HepG2 (cell line): Measurements from ENCODE around the gene DYNC1I2. TPM values are rescaled to one million over a fixed set of nuclear protein-coding genes. Genes with fewer than 3 reads are reported as not detected.
A peak's percentile ranks its signal among the peaks of the same experiment; 100 is the strongest.

Experiments
- ATAC-seq: fragments of 200-7000 bp; cut with Tn5 transposase; 3 replicates; pipeline ENCODE4 v1.9.1; 2020; ENCODE audit warnings: mild to moderate bottlenecking, moderate library complexity
- BruUV-seq: library from RNA; stranded (reverse); fragments of 400-500 nt; replicated peaks from 2 replicates; lab custom pipeline; 2021; lab: Mats Ljungman, UMichigan
- CTCF ChIA-PET: fragments of 300-600 bp; formaldehyde crosslinking; extraction: SDS; loops from one replicate; lab custom pipeline; 2021; ENCODE audit warnings: low total read pairs, inconsistent platforms, low intra/inter-chr PET ratio; lab: Yijun Ruan, JAX
- POLR2A ChIA-PET: fragments of 350-600 bp; sonication (Branson Sonifier 250); formaldehyde crosslinking; loops from one replicate; lab custom pipeline; 2020; ENCODE audit warnings: antibody characterized with exemption, inconsistent platforms; lab: Yijun Ruan, JAX
- DNase-seq: peaks from one replicate; pipeline ENCODE4 v3.0.0-alpha.2; 2015; ENCODE audit warnings: low spot score
- FAIRE-seq: peaks from 3 replicates; lab custom pipeline; 2011; peaks lifted over from hg19 to GRCh38; lab: Jason Lieb, UNC
- H2AFZ ChIP-seq: one replicate; pipeline ENCODE4 v1.6.1; 2011; ENCODE audit warnings: low read length, inconsistent platforms
- H3K27ac ChIP-seq: fragments of 300-600 bp; 3 replicates; pipeline ENCODE4 v1.8.0; 2011; ENCODE audit warnings: mixed run types, mild to moderate bottlenecking, mixed read lengths, low read length, inconsistent platforms; ENCODE audit not compliant: insufficient read depth; ENCODE audit errors: extremely low read length
- H3K27me3 ChIP-seq, 2 experiments: fragments of 200-600 bp in 1 of 2; 2 replicates in 1 of 2; 3 replicates in 1 of 2; pipeline versions ENCODE4 v1.6.0 to v1.8.0; 2011; ENCODE audit warnings: low read length in 2 of 2, mild to moderate bottlenecking in 2 of 2, moderate library complexity in 2 of 2, inconsistent platforms in 1 of 2; ENCODE audit not compliant: insufficient read depth in 2 of 2, control insufficient read depth in 1 of 2
- H3K36me3 ChIP-seq, 2 experiments: fragments of 200-600 bp in 1 of 2; replicated peaks in 1 of 2; 2 replicates in 1 of 2; 3 replicates in 1 of 2; pipeline versions ENCODE4 v1.5.1 to v1.8.0; 2011; ENCODE audit warnings: low read length in 2 of 2, inconsistent platforms in 1 of 2; ENCODE audit not compliant: insufficient read depth in 2 of 2, control insufficient read depth in 1 of 2
- H3K4me1 ChIP-seq: 2 replicates; pipeline ENCODE4 v1.5.1; 2012; ENCODE audit warnings: low read length, inconsistent platforms; ENCODE audit not compliant: insufficient read depth
- H3K4me2 ChIP-seq: 2 replicates; pipeline ENCODE4 v1.6.0; 2011; ENCODE audit warnings: low read depth, low read length, inconsistent platforms
- H3K4me3 ChIP-seq, 3 experiments: fragments of 200-600 bp in 1 of 3; sonication (generic), shearing (Covaris generic) in 1 of 3; replicated peaks in 1 of 3; 2 replicates each; pipeline ENCODE4 v1.5.1; 2011 to 2016; ENCODE audit warnings: low read length in 3 of 3, inconsistent platforms in 2 of 3, low read depth in 2 of 3, mild to moderate bottlenecking in 2 of 3, control low read depth in 1 of 3, mixed read lengths in 1 of 3; ENCODE audit not compliant: insufficient read depth in 1 of 3
- H3K79me2 ChIP-seq: one replicate; pipeline ENCODE4 v1.6.1; 2011; ENCODE audit warnings: low read length, inconsistent platforms; ENCODE audit not compliant: insufficient read depth
- H3K9ac ChIP-seq: 2 replicates; pipeline ENCODE4 v1.6.0; 2011; ENCODE audit warnings: mild to moderate bottlenecking, low read depth, low read length, inconsistent platforms; ENCODE audit not compliant: insufficient read depth
- H3K9me3 ChIP-seq: 2 replicates; pipeline ENCODE4 v1.5.1; 2012; ENCODE audit warnings: mild to moderate bottlenecking, low read length
- H4K20me1 ChIP-seq: 2 replicates; pipeline ENCODE4 v1.6.0; 2011; ENCODE audit warnings: inconsistent platforms, mild to moderate bottlenecking, low read length, moderate library complexity; ENCODE audit not compliant: insufficient read depth
- BCLAF1 ChIP-seq: fragments of 450-650 bp; IDR thresholded peaks from 2 replicates; pipeline ENCODE4 v1.6.1; 2017; ENCODE audit warnings: mild to moderate bottlenecking
- CCAR2 ChIP-seq: fragments of 200-400 bp; formaldehyde crosslinking; optimal IDR thresholded peaks from 2 replicates; pipeline ENCODE3; 2018; ENCODE audit warnings: low read depth, mild to moderate bottlenecking, low read length, moderate library complexity
- FOXP4 ChIP-seq: sonication (generic); formaldehyde crosslinking; IDR thresholded peaks from 2 replicates; pipeline ENCODE4 v1.4.0; 2020; ENCODE audit warnings: missing genetic modification reagents
- JUND ChIP-seq: sonication (generic); formaldehyde crosslinking; IDR thresholded peaks from 2 replicates; pipeline ENCODE4 v1.8.0; 2022; ENCODE audit warnings: mild to moderate bottlenecking, missing genetic modification reagents
- KLF6 ChIP-seq: IDR thresholded peaks from 2 replicates; pipeline ENCODE4 v1.8.0; 2016; ENCODE audit warnings: missing biosample characterization, missing genetic modification reagents
- PHF20 ChIP-seq: sonication (generic); formaldehyde crosslinking; IDR thresholded peaks from 2 replicates; pipeline ENCODE4 v1.5.0; 2020; ENCODE audit warnings: mild to moderate bottlenecking, missing genetic modification reagents
- SIN3A ChIP-seq: IDR thresholded peaks from 2 replicates; pipeline ENCODE4 v1.6.1; 2011; ENCODE audit warnings: low read depth, mild to moderate bottlenecking, control low read depth, low read length, borderline replicate concordance
- ZHX1 ChIP-seq: sonication (generic); formaldehyde crosslinking; IDR thresholded peaks from 2 replicates; pipeline ENCODE4 v1.8.1; 2022; ENCODE audit warnings: low read depth, mild to moderate bottlenecking, missing genetic modification reagents
- ZNF251 ChIP-seq: sonication (generic); formaldehyde crosslinking; IDR thresholded peaks from 2 replicates; pipeline ENCODE4 v1.9.0; 2021; ENCODE audit warnings: mild to moderate bottlenecking, missing genetic modification reagents
- ZNF34 ChIP-seq: sonication (generic); formaldehyde crosslinking; IDR thresholded peaks from 2 replicates; pipeline ENCODE4 v1.4.0; 2020; ENCODE audit warnings: mild to moderate bottlenecking, missing genetic modification reagents, borderline replicate concordance
- ZNF564 ChIP-seq: sonication (generic); formaldehyde crosslinking; IDR thresholded peaks from 2 replicates; pipeline ENCODE4 v1.8.1; 2023; ENCODE audit warnings: mild to moderate bottlenecking, missing genetic modification reagents
- WGBS: methylation state at CpG from one replicate; pipeline ENCODE4 v1.1.6; 2017; ENCODE audit warnings: low lambda C conversion rate; 5-methylcytosine and 5-hydroxymethylcytosine counted together
- in situ Hi-C: cut with HindIII; loops from 2 replicates; pipeline ENCODE4 v1.10.0; 2017; ENCODE audit warnings: low pct_unique_long_range_greater_than_20kb; ENCODE audit not compliant: extremely low pct_ligation_motif_present
- intact Hi-C: fragments of 100-400 bp; cut with micrococcal nuclease; formaldehyde crosslinking; loops from one replicate; pipeline ENCODE4 v1.10.0; 2022; ENCODE audit not compliant: unreplicated experiment
- polyA plus RNA-seq, 8 experiments: library from polyadenylated mRNA; depleted of rRNA in 3 of 8; stranded (reverse) in 7 of 8; unstranded in 1 of 8; fragments of >200 nt; fragmentation: Illumina TruSeq in 4 of 8; extraction: Trizol in 4 of 8; gene quantifications; 2 replicates each; pipeline versions ENCODE4 v1.2.1 to v1.2.3, GENCODE V29; 2011 to 2016; ENCODE audit warnings: low read depth in 4 of 8, missing spikeins in 1 of 8, mixed read lengths in 1 of 8; ENCODE audit not compliant: insufficient read depth in 1 of 8
- total RNA-seq, 5 experiments: library from RNA; depleted of rRNA; stranded (reverse); fragments of >200 nt; fragmentation: Illumina TruSeq; extraction: Trizol; gene quantifications; 2 replicates each; pipeline ENCODE4 v1.2.3, GENCODE V29; 2016; ENCODE audit warnings: low read depth in 1 of 5

Gene DYNC1I2
- total and polyA plus RNA-seq, 2 of the 13 experiments (the other 11 are each of a cell fraction or from before 2014, with no cell fraction given) = 84.0 to 99.8 TPM

DNA sequence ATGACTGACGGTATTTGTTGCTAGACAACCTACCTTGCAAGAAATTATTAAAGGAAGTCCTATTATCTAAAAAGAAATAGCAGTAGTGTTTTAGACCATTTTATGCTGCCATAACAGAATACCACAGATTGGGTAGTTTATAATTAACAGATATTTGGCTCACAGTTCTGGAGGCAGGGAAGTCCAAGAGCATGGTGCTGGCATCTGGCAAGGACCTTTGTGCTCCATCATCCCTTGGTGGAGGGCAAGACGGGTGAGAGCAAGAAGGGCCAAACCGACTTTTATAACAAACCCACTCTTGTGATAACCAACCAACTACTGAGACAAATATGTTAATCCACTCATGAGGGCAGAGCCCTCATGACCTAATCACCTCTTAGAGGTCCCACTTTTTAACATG, 91.2 kb downstream of the DYNC1I2 start:
- Histone ChIP-seq H3K9ac (no peak overlapping the region), H3K4me1 (peaks cover 6% of the 10 kb centered on the region; the same call in 1 of the 2 replicates), H3K4me2 (no peak overlapping the region)
- ATAC-seq (no peak), FAIRE-seq (no peak), DNase-seq (no peak)
- CTCF ChIA-PET = no interaction called here
- TF ChIP-seq SIN3A (no peak), JUND (CRISPR knock-in tag) (no peak), CCAR2 (no peak), BCLAF1 (no peak), ZNF564 (CRISPR knock-in tag) (peak; percentile 99), KLF6 (CRISPR knock-in tag) (no peak)
- TF ChIP-seq, all 625 proteins: peak for 1
- BruUV-seq = no TSS peak
- Histone ChIP-seq H3K27ac (no peak overlapping the region), H2AFZ (no peak overlapping the region), H3K79me2 (no peaks in the 10 kb centered on the region), H3K9me3 (peaks cover 12% of the 10 kb centered on the region), H4K20me1 (no peaks in the 10 kb centered on the region), H3K27me3 (no peaks in the 10 kb centered on the region), H3K36me3 (no peaks in the 10 kb centered on the region), H3K4me3 (no peak overlapping the region)
- 96% methylated on average over 3 of the region's 3 CpGs for WGBS
- POLR2A ChIA-PET = no interaction called here
- in situ Hi-C loops (no loop called here), intact Hi-C loops (no loop called here)

DNA sequence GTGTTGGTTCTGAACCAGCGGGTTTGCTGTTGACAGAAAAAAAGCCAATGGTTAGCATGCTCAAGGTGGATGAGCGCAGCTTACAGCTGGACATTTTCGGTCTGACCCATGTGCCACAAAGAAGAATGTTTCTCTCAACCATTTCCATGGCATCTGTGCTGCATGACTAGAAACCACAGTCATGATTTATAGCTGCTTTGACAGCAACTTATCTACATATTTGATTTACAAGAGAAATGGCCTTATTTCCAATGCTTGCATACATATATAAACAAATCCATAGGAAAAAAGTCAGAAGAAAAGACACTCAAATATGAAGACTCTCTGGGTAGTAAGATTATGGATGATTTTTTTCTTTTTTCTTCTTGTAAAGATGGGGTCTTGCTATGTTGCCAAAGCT, 98.2 kb downstream of the DYNC1I2 start:
- peaks cover 26% of the 10 kb centered on the region for H3K4me1 ChIP-seq
- ATAC-seq (no peak), DNase-seq (no peak), FAIRE-seq (no peak)
- intact Hi-C loops = loop anchor here (10.0 kb wide), 1 partner anchor 61 kb away; no protein-coding TSS in a partner anchor
- H3K79me2 ChIP-seq = no peaks in the 10 kb centered on the region
- H3K4me2 ChIP-seq = no peak overlapping the region
- no peaks in the 10 kb centered on the region for H3K27me3 ChIP-seq
- H3K36me3 ChIP-seq = peaks cover 2 to 8% of the 10 kb centered on the region in 2 experiments; a peak in 3 of 5 replicates
- H3K4me3 ChIP-seq = no peak overlapping the region
- POLR2A ChIA-PET = no interaction called here
- no peaks in the 10 kb centered on the region for H3K9me3 ChIP-seq
- WGBS = 91% methylated on average over 3 of the region's 3 CpGs
- H2AFZ ChIP-seq = no peak overlapping the region
- CTCF ChIA-PET = no interaction called here
- in situ Hi-C loops = no loop called here
- no peak overlapping the region for H3K27ac ChIP-seq
- H3K9ac ChIP-seq = no peak overlapping the region
- H4K20me1 ChIP-seq = no peaks in the 10 kb centered on the region
- no TSS peak for BruUV-seq
- TF ChIP-seq FOXP4 (CRISPR knock-in tag) (no peak), ZNF34 (no peak), ZHX1 (CRISPR knock-in tag) (no peak), PHF20 (no peak), ZNF251 (CRISPR knock-in tag) (no peak)
